Coronary artery (tissue), 2 donors: ENCODE data around the gene RAPGEF2.

Experiments used
- DNase-seq: peaks from one replicate; pipeline ENCODE4 v3.0.0-alpha.2; 2017; ENCODE audit warnings: low spot score
- H3K27ac ChIP-seq, 2 donors: fragments of 200-600 bp; sonication (generic); one replicate each; pipeline ENCODE4 v1.5.1; 2016 to 2019
- H3K4me3 ChIP-seq: fragments of 200-600 bp; sonication (generic); 2 replicates; pipeline ENCODE4 v1.5.1; 2016; ENCODE audit warnings: mild to moderate bottlenecking, moderate library complexity
- CTCF ChIP-seq: fragments of 200-600 bp; sonication (generic); IDR thresholded peaks from one replicate; pipeline ENCODE4 v1.5.1; 2019; ENCODE audit warnings: antibody characterized with exemption

The RAPGEF2 gene

GRCh38 chr4:159210975-159211374 lies 108.1 kb downstream of the RAPGEF2 start:
- no peak for DNase-seq
- Histone ChIP-seq H3K4me3 (no peak overlapping the region), H3K27ac (no peak overlapping the region)
- TF ChIP-seq CTCF, result no peak

GRCh38 chr4:159212675-159213293 lies 109.9 kb downstream of the RAPGEF2 start:
- Histone ChIP-seq H3K4me3 (peak overlapping the region; percentile 30), H3K27ac (peak overlapping the region; percentile 39 to 66)
- DNase-seq, result no peak
- TF ChIP-seq CTCF, result no peak

DNA sequence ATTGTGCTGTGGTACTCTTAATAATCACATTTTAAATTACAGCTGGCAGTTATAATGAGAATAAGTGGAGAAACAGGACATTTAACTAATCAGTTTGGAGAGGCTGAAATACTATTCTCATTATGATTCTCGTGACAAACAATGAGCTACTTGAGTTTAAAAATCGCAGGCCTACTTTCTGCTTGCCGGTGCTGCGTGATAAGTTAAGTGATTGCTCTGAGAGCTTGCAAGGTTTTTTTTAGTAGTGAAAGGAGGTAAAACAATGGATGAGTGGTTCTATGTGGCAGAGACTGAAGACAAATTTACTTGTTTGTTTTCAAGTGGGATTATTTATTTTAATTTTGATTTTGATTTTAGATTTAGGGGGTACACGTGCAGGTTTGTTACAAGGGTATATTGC lies 114.0 kb downstream of the RAPGEF2 start:
- Histone ChIP-seq H3K27ac (no peak overlapping the region), H3K4me3 (no peak overlapping the region)
- no peak for TF ChIP-seq CTCF
- DNase-seq, result no peak

DNA sequence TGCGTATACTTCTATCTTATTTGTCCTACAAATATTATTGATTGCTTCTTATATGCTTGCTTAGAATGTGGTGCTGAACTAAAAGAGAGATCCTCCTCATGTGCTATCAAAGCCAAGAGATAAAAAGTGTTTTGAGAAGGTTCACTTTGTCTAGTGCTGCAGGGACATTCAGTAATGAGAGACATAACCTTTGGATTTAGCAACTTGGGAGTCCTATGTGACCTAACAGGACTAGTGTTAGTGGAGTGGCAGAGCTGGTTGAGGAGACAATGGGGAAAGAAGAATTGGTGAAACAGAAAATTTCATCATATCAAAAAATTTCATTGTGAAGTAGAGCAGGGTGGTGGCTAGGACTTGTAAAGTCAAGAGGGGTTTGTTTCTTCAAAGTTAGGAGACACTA lies 117.0 kb downstream of the RAPGEF2 start:
- no peak for DNase-seq
- H3K27ac ChIP-seq, result no peak overlapping the region
- no peak for TF ChIP-seq CTCF
- H3K4me3 ChIP-seq, result no peak overlapping the region

- Histone ChIP-seq H3K27ac (no peak overlapping the region), H3K4me3 (no peak overlapping the region)
- no peak for DNase-seq
- no peak for TF ChIP-seq CTCF
These were observed 117.5 kb downstream of the RAPGEF2 start for GRCh38 chr4:159220353-159220752.

- H3K27ac ChIP-seq, result no peak overlapping the region
- no peak for DNase-seq
- TF ChIP-seq CTCF, result no peak
- H3K4me3 ChIP-seq, result no peak overlapping the region
These were observed 118.4 kb downstream of the RAPGEF2 start for GRCh38 chr4:159221280-159221679.

DNA sequence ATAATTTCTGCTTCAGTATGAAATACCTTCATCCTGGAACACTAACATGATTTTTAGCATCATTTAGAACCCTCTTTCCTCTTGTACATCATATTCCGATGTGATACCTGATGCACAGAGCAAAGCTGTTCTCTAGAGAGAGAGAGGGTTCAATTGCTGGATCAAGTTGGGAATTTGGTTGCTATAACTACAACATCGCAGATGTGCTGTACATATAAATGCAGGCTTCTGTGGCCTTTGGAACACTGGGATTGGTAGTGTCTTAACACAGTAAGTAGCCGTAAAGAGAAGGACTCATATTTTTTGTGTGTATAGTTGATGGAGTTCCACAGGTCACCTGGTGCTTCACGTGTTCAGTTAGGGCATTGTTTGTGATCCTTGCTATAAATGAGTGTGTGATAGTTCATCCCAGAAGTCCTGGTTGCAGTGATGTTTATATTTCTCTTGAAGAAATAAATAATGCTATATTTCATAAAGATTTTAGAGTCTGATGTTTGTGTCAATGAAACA lies 119.2 kb downstream of the RAPGEF2 start:
- no peak overlapping the region for H3K4me3 ChIP-seq
- DNase-seq, result no peak
- TF ChIP-seq CTCF, result no peak
- no peak overlapping the region for H3K27ac ChIP-seq
